GM19468 (cell line): Measurements from ENCODE around the gene NPB.

Source experiments
- ATAC-seq: cut with Tn5 transposase; IDR thresholded peaks from one replicate; pipeline ENCODE4 v1.9.1; 2021; ENCODE audit warnings: mild to moderate bottlenecking, moderate library complexity, moderate number of reproducible peaks; ENCODE audit not compliant: unreplicated experiment; ENCODE audit errors: extremely low read depth

NPB gene

DNA sequence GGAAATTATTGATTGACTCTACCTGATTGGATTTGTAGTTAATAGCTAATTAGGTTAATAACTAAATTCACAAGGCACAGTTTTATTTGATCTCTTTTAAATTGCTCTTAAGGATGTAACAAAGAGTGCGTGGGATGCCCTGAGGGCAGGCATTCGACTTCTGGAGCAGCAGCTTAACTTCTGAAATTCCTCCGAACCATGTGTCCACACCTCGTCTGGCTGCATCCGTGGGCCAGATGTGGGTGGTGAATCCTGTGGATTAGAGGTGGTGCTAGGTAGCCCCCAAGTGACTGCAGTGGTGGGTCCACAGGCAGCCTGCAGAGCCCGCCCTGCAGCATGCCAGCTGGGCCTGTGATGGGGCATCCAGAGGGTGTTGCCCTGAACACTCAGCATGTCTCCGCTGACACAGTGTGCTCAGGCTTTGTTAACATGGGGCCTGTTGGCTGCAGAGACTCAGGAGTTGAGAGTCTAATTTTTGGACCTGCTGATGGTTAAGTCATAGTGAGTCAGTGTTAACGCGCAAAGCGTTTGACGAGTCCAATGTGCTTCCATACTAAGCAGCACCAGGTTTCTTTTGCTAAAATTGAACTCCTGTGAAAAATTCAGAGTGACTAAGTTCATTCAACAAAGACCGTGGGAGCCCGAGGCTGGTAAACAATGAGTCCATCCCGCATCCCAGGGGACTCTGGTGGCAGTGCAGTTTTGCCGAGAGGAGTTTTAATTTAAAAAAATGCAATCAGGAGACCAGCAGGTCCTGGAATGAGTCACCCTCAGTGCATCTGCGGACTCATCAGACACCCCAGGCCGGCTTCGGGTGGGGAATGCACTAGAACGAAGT, 3.8 kb upstream of the NPB start:
- no peak for ATAC-seq

DNA sequence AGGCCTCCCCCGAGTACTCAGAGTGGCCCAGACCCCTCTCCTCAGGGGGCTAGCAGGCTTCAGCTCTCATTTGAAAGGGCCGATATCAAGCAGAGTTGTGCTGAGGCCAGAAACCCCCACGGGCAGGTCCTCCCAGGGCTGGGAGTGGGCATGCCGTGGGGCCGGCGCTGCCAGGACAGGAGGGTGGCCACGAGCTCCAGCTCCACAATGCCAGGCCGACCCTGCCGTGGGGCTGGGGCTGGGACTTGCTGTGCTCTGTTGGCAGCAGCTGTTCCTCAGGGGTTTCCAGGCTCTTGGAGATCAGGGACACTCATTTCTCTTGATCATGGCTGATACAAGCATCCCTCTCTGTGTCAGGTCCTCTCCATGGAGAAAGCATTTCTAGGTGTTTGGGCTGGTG, 3.2 kb upstream of the NPB start:
- ATAC-seq: no peak

DNA sequence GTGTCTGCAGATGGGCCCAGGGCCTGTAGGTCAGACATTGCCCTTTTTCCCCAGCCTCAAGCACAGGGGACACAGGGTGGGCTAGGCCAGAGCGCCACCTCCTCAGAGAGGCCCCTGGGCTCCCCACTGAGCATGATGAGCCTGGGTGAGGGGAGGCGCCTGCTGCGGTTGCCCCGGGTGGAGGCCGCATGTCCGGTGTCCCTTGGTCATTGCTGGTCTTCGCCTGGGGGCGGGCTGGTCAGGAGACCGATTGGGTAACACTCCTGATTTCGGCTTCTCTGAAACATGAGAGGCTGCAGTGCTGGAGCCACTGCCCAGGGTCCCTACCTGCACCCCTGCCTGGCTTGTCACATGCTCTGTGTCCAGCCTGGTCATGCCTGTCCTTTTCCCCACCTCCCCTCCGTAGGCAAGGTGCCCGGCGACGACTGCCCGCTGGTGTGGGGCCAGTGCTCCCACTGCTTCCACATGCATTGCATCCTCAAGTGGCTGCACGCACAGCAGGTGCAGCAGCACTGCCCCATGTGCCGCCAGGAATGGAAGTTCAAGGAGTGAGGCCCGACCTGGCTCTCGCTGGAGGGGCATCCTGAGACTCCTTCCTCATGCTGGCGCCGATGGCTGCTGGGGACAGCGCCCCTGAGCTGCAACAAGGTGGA, 2.4 kb upstream of the NPB start:
- no peak for ATAC-seq

DNA sequence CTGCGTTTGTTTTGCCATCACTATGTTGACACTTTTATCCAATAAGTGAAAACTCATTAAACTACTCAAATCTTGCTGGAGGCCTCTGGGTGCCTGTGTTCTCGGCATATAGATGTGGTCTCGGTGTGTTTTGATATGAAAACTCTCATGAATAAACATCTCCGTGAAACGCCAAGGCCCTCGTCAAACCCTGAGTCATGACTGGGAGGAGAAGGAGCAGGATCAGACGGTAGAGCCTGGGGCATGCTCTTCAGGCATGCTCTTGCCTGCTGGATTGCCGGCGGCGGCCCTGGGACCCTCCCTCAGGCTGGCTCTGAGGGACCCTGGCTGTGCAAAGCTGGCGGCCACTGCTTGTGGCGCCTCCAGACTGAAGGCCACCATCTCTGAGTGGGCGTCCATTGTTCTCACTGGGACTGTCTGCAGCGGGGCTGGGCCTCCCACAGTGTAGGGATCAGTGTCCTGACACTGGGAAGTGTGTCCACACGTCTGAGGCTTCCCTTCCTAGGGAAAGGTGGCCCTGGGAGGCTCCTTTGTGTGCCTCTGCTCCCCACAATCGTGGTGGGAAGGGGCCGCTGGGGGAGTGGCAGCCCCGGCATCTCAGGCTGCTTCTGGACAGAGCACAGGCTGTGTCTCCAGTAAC, 1.7 kb upstream of the NPB start:
- ATAC-seq: no peak

DNA sequence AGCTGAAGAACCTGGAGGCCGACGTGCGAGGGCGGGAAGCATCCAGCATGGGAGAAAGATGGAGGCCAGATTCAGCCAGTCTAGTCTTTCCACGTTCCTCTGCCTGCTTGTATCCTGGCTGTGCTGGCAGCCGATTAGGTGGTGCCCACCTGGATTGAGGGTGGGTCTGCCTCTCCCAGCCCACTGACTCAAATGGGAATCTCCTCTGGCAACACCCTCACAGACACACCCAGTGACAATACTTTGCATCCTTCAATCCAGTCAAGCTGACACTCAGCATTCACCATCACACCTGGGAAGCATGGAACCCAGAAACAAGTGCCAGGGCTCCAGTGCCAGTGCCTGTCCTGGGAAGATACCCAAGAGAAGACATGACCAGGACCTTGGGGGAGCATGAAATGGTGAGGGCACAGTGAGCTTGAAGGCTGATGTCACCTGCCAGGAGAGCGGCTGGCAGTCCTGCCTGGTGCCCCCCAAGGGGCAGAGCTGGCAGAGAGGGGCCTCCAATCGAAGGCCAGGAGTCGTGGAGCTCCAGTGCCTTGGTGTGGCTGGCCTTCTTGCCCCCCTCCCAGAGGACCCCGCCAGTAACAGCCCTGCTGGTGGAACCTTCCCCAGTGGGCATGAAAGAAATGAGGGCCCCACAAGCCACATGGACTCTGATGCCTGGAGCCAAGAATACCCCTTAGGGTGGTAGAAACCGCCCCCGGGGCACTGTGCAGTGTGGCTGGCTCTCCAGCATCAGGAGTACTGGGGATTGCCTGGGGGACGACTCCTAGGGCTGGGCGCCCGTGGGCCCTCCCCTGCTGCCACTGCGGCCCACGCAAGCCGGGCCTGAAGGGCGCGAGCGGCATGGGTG, 643 bp upstream of the NPB start:
- ATAC-seq: no peak

DNA sequence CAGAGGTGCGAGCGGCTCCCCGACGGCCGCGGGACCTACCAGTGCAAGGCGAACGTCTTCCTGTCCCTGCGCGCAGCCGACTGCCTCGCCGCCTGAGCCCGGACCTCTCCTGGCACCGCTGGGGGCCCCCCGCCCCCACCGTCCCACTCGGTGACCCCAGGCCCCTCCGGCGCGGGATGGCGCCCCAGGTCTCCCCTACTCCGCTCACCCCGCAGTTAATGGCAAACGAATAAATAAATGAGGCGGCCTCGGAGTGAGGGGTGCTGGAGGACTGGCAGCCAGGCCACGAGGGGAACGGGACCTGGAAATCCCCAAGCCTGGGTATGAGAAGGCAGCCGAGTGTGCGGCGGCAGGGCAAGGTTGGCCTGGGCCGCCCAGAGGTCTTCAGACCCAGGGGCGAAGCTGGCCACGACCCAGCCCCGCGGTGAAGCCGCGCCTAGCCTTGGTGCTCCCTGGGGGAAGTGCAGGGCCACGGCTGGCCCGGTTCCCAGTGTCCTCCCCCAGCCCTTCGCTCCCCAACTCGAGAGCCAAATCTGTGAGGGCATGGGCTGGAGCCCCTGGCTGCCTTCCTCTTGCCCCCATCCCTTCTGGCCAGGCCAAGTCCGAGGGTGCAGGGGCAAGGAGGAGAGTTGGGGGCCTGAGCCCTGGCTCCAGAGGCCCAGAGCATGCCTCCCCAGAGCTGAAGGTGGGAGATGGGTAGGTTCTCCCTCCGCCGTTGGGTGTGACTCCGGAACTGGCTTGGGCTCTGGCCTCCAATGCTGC, 796 bp downstream of the NPB start:
- no peak for ATAC-seq

DNA sequence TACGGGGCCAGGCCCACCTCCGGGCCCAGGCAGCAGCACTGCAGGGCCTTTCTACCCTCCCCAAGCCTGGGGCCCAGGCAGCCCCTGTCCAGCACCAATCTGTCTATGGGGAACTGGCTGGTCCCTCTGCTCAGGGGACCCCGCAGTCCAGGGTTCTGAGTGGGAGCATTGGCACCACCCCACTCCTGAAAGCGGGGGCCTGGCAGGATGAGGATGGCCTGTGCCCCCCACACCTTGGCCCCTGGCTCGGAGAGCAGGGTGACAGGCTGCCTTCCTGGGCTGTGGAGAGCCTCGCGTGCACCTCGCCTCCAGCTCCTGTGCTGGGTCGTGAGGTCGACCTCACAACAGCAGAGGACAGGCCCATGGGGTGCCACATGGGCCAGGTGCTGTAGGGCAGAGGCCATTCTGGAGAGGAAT, 1.4 kb downstream of the NPB start:
- no peak for ATAC-seq

DNA sequence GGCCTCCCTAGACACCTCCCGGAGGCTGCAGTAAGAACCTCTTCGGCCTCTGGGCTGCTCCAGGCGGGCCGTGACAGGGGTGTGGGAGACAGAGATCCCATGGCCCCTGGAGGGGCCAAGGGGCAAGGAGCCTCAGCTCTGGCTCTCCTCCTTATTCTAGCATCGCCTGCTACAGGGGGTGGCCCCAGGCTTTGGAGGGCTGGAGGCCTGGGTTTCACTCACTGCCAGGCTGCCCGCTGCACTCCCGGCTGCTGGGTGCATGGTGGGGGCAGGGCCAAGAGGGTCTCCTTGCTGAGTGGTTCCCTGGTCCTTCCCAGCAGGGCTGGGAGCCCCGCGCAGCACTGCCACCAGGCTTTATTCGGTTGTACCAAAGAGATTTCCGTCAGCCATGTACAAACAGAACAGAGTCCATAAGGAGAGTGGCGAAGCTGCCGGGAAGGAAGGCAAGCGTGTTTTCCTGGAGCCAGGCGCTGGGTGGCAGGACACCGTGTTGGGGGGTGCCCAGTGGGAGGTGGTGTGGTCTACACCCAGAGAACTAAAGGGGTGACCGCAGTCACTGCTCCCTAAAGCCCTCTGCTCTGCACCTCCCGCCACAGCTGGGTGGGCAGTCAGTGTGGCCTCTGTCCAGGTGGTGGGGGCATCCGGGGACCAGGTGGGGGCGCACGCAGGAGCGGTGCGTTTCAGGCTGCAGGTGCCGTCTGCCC, 2.0 kb downstream of the NPB start:
- no peak for ATAC-seq

DNA sequence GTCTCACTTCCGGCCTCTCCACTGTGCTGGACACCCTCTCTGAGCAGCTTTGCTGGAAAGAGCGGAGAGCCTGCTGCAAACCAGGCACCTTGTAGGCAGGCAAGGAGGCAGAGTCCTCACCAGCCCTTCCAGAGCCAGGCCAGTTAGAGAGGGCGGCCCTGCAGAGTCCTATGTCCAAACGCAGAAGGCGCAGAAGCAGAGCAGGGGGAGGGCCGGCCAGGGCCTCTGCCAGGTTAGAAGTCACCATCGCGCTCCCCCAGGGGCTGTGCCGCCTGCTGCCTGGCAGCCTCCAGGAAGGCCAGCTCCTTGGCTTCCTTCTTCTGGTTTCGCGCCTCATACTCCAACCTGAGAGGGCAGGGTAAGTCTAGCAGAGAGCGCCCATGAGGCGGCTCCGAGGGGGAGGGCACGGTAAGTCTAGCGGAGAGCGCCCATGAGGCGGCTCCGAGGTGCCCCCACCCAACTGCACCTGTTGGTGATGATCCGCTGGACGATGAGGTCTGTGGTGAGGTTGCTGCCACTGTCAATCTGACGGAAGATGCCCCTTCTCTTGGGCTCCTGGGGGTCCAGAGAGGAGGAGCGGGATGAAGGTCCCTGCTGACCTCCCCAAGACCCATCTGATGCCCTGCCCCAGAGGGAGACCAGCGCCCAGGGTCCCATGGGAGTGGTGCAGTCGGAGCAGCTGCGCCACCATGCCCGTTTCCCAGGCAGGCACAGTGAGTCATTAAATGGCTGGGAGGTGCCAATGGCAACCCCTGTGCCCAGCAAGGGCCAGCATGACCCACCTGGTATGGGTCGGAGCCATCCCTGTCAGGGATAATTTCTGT, 2.8 kb downstream of the NPB start:
- ATAC-seq: no peak

DNA sequence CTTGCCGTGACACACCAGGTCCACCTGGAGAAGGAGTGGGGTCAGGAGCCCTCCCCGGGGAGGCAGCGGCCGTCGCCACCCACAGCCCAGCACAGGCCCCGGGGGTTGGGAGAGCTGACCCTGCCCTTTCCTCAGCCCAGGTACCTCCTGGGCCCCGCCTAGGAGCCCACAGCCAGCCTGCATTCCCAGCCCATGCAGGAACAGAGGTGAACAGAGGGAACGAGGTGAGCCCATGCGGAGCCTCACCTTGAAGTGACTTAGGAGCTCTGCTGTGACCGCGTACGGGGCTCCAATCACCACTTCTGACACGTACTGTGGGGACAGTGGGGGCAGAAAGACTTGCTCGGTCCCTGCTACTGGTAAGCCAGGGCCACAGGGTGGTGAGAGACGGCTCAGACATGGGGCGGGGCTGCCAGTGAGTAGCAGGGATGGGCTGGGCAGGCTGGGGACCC, 3.4 kb downstream of the NPB start:
- ATAC-seq: no peak

DNA sequence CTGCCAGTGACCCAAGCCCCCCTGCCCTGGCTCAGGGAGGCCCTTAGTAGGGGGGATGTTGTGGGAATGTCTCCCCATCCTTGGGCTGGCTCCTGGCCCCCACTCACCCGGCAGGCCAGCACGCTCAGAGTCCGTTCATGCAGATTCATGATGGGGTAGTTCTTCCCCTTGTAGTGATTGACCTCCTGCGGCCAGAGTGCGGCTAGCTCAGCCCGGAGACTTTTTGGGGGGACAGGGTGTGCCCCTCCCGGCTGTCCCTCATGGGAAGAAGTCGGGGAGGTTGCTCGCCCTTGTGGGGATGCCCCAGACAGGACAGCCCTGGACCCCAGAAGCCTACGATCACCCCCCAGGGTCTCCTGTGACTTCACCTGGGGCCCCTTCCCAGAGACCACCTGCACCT, 4.0 kb downstream of the NPB start:
- ATAC-seq: no peak

DNA sequence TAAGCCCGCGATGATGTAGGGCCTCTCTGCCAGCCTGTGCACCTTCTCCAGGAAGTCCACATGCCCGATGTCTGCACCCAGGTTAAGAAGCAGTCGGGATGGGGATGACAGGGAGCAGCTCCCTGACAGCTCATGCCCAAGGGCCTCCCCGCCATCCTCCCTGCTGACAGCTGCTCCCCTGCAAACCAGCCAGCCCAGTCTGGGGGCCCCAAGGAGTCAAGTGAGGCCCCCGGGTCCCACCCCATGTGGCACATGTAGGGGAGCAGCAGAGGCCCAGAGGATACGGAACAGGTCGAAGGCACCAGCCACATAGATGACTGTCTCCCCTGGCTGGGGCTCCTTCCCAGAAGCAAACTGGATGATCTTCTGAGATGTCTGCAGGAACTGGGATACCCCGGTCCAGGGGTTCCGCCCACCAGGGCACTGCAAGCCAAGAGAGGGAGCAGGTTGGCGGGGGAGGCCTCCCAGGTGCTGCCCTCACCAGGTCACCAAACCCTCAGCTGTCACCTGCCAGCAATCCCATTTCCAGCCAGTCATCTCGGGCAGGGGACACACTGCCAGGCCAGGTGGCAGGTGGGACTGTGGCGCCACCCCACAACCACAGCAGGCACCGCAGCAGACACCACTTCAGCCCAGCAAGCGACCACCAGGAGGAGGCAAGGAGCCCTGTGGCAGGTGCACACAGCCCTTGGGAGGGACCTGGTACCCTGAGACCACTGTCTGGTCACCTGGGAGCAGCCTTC, 4.6 kb downstream of the NPB start:
- no peak for ATAC-seq

DNA sequence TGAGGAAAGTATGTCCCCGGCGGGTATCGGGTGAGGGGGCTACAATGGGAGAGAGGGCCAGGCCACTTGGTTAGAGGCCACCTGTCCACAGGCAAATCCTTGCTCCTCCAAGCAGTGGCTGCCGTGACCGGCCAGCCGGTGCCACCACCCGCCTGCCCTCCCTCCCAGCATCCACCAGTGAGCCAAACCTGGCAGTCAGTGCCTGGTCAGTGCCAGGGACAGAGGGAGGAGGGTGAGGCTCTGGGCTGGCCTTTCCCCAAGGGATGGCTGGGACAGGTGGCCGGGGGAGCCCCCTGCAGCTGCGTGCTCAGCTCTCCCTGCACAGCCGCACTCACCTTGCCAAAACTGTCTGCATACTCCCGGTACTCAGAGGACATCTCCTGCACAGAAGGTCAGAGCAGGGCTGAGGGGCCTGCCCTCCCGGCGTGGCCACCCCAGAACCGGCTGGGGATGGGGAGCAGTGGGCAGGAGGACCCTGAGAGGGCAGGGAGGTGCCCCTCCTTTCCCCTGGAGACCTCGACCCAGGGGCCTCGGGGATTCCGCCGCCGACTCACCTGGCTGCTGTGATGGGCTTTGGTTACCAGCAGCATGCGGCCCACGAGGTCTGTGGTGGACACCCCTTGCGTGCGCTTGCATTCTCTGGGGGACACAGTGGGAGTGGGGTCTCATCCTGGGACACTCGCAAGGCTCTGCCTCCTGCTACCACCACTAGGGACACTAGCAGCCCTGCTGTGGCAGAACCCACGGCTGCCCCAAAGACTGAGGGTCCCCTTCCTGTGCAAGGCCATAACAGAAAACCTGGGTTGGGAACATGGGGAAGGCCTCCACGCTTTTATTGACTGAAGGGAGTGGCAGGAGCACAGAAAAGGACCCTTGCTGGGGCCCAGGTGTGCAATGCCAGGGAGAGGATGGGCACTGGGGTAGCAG, 5.4 kb downstream of the NPB start:
- no peak for ATAC-seq

DNA sequence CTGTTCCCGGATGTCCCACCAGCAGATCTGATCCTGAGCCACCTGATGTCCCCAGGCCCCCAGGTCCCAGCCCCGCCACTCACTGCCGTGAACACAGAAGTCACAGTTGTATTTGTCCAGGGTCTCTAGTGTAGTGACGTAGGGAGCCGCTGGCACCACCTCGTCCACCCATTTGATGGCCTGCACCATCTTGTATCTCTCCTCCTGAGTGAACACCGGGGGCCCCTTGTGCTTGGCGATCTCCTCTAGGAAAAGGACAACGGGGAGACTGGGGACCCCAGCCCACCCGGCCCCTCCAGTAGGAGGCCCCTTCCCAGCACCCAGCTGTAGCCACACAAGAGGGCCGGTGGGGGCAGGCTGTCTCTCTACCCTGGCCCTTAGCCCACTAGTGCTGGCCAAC, 6.8 kb downstream of the NPB start:
- ATAC-seq: no peak

DNA sequence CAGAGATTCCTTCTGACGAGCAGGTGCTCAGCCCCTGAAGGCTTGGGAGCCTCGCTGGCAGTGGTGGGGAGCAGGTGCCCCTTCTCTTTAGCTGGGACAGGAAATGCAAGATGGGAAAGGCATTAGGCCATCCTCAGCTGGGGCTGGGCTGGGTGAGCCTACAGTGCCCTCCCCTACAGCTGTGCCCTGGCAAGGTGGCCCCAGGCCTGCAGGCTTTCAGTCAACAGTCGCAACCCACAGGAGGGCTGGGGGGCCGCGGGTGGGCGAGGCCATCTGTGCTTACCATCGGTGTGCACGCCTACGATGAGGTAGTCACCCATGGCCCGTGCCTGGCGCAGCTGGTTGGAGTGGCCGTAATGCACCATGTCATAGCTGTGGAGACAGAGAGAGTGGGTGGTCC, 7.2 kb downstream of the NPB start:
- no peak for ATAC-seq

DNA sequence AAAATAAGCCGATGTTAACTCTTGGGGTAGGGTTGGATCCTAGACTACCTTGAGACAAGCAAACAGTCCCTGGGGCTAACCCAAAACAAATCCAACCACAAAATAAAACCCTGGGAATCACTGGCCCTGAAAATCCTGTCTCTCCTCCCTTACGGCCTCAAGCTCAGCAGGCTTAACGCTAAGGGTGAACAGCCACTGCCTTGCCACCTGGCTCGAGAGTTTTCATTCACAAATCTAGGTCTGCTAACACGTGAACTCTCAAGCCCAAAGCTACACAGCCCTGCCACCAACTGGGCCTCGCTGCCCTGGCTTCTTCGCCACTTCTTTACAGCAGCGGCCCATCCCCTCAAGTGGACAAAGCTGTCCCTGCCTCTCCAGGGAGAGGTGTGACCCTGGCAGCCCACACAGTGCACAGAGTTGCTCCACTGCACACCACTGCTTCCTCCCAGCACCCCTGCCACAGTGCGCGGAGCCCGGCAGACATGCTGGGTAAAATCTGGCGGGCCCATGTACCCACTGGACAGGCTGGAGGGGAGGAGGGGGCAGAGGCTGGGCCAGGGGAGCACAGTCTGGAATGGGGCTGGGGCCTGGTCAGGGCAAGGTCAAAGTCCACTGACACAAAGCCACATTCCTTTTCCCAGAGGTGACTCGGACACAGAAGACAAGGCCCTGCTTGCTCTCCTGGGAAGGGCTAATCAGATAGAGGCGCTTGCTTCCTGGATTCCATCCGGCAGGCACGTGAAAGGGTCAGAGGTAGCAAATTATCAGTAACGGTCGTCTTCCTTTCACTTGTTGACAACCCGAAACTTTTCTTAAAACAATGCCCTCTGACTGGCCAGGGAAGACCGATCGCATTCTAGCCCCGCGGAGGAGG, 8.2 kb downstream of the NPB start:
- ATAC-seq: no peak
